ENCODE measurements around the gene GABBR2. TPM values are rescaled to one million over a fixed set of nuclear protein-coding genes. Genes with fewer than 3 reads are reported as not detected.

GABBR2 gene
- total RNA-seq, 1 experiment from 2014 or later = not detected

DNA sequence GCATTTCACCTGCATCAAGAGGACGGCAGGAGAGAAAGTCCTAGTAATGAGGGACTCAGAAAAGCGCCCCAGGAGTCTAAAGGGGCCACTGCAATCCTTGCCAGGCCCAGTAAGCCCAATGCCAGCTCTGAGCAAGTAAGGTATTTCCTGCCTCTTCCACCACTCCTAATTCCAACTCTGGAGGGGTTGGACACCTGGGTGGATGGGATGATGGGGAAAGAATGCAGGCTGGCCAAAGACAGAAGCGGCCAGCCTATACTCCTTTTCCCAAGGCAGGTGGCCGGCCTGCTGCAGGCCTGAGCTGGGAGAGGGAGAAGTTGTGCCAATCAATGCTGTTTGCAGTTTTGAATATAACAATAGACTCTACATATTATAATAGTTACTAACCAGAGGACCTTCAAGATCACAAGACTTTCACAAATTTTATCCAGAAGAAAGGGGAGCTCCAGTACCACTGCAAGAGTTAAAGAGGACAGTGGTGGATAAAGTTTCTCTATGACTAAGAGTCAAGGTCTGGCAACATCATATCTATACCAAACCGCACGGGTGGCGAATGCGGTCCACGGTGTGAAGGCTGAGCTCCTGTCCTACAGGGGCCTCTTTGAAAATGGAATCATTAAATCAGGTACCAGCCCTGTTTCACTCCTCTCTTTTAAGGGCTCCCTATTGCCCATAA lies 338.3 kb downstream of the GABBR2 start:
- DNase-seq (ENCODE audit: low read depth) = no peak

GRCh38 chr9:98369896-98370295 lies 338.8 kb downstream of the GABBR2 start:
- DNase-seq (ENCODE audit: low read depth) = no peak

GRCh38 chr9:98369471-98369870 lies 339.3 kb downstream of the GABBR2 start:
- DNase-seq (ENCODE audit: low read depth) = no peak

DNA sequence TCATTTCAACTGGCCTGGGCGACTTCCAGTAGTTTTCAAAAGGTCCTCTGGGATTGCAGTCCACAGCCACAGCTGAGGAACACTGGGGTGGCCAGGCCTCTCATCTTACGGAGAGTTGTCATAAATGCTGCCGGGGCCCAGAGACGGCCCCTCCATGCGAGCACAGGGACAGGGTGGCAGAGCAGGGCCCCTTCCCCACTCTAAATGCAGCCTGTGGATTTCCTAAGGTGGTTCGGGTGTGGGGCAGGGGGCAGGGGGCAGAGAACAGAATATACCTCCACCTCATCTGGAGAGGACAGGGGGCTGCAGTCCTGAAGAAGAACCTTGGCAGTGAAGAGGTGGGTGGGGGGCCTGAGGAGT lies 339.7 kb downstream of the GABBR2 start:
- DNase-seq (ENCODE audit: low read depth) = no peak

DNA sequence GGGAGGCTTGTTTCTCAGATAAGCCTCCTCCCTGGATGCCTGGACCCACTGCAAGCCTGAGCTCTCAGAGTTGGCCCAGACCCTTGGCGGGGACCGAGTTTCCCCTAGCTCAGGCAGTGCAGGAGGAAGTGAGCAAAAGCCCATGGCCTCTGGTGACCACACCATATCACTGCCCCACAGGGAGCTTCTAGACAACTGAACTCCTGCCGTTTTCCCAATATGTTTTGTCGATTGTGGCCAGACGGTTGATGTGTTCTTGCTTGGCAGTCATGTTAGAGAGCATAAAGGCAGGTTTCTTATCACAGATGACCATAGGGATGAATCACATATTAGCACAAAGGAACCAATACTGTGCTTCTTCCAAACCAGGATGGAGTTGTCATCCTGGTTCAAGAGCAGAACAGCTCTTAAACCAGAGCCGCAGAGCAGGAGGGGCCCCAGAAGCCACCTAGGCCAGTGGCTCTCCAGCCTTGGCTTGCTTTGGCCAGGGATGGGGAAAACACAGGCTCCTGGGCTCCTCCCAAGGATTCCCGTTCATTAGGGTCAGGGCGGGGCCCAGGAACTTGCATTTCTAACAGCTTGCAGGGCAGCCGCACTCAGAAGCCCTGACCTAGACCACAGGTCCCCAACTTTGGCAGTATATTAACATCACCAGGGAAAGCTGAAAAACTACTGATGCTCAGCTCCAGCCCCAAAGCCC lies 340.2 kb downstream of the GABBR2 start:
- DNase-seq (ENCODE audit: low read depth) = no peak

- DNase-seq (ENCODE audit: low read depth) = no peak
Observed at GRCh38 chr9:98367923-98368322, 340.8 kb downstream of the GABBR2 start.

DNA sequence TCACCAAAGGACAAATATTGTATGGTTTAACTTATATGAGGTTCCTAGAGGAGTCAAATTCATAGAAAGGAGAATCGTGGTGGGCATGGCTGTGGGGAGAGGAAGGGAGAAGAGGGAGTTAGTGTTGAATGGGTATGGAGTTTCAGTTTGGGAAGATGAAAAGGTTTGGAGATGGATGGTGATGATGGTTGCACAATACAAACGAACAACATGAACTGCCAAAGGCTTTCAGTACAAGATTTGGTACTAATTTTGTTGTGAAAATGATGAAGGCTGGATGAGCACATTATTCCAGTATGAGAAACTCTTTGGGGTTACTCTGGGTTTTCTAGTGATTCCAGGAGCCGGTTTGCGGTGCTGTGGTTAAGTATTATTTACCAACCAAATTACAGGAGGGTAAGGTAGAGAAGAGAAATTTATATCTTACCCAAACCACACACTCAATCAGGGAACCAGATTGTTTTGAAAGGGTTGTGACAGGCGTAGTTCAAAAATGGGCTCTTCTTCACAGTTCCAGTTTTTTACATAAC lies 341.3 kb downstream of the GABBR2 start:
- DNase-seq (ENCODE audit: low read depth) = no peak

DNA sequence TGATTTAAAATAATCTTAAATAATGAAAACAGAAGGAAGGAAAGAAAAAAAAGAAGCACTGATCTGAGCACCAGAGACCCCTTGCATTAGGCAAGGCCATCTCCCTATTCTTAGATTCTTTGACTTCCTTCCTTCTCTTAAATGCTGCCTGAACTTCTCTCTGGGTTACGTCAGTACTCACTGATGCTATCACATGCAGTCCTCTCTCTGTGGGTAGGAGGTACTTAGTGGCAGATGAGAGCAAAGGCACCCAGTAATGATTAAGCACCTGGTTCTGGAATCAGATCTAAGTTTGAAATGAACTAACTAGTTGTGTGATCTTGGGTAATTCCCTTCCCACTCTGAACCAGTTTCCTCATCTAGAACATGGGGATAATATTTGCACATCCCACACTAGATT lies 343.0 kb downstream of the GABBR2 start:
- DNase-seq (ENCODE audit: low read depth) = no peak

DNA sequence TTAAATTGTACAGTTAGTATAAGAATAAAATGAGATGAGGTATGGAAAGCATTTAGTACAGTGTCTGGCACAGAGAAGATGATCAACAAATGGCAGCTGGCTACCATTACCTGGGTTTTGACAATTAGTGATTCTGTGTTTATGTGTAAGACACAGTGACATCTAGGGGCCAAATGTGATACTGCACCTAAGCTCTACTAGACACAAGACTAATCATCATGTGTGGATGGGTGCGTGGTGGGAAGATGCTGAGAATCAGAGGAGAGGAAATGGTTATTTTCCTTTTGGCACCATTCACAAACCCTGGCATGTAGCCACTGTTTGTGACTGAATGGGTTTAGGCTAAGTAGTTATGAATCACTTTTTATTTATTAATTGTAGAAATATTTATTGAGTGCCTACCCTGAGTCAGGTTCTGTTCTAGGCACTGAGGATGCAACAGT lies 343.5 kb downstream of the GABBR2 start:
- DNase-seq (ENCODE audit: low read depth) = peak; percentile 38

- DNase-seq (ENCODE audit: low read depth) = no peak
Observed at GRCh38 chr9:98364086-98364485, 344.6 kb downstream of the GABBR2 start.

GRCh38 chr9:98363644-98364043 lies 345.1 kb downstream of the GABBR2 start:
- DNase-seq (ENCODE audit: low read depth) = no peak

GRCh38 chr9:98362624-98363252 lies 346.0 kb downstream of the GABBR2 start:
- no peak for DNase-seq (ENCODE audit: low read depth)

DNA sequence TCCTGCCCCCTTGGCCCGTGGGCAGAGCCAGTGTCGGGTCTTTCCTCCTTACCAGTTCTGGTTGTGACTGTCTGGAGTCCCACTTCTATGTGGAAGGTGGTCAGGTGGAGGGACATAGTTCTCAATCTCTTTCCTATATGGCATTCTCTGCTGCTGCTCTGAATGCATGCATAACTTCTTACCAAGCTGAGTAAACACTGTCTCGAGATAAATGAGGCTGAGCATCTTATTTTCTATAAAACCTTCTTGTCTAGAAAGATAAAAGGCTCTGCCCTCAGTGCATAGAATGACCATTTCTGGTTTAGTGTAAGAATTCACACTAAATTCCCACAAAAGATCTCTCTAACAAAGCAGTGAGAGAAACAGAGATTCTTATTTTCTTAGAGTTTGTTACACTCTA lies 347.1 kb downstream of the GABBR2 start:
- no peak for DNase-seq (ENCODE audit: low read depth)

DNA sequence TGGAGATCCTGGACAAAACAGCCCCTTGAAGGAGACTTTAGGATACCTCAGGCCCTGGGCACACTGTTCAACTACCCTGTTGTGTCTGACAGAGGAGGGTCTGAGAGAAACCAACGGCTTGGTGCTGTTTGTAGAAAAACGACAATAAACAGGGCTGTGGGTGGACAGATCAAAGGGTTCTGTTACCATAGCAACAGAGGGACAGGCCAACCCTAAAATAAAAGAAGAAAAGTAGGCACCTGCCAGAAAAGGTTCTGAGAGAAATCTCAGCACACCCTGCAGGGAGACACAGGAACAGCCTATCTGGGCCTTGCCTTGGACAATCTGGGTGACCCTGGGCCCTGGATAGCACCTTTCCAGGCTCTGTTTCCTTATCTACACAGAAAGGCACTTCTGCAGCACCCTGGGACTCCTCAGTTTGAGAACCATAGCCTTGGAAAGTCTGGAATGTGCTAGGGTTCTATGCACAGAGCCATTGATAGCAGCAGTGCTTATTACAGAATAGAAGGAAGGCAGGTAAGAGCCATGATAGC lies 348.5 kb downstream of the GABBR2 start:
- no peak for DNase-seq (ENCODE audit: low read depth)

- DNase-seq (ENCODE audit: low read depth) = no peak
Observed at GRCh38 chr9:98359569-98359968, 349.2 kb downstream of the GABBR2 start.

- peak; percentile 24 for DNase-seq (ENCODE audit: low read depth)
Observed at GRCh38 chr9:98357921-98358535, 350.7 kb downstream of the GABBR2 start.

DNA sequence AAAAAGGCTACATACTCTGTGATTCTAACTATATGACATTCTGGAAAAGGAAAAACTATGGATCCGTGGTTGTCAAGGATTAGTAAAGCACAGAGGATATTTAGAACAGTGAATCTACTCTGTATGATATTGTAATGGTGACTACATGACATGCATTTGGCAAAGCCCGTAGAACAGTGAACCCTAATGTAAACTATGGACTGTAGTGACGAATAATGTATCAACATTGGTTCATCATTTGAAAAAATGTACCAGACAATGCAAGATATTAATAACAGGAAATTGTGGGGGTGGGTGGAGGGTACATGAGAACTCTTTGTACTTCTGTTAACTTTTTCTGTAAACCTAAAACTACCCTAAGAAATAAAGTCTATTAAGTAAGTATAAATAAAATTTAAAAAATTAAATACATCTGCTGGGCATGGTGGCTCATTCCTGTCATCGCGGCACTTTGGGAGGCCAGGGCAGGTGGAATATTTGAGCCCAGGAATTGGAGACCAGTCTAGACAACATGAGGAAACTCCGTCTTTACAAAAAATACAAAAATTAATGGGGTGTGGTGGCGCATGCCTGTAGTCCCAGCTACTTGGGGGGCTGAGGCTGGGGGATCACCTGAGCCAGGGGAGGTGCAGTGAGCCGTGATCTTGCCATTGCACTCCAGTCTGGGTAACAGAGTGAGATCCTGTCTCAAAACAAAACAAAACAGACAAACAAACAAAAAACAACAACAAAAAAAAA lies 351.6 kb downstream of the GABBR2 start:
- no peak for DNase-seq (ENCODE audit: low read depth)

DNA sequence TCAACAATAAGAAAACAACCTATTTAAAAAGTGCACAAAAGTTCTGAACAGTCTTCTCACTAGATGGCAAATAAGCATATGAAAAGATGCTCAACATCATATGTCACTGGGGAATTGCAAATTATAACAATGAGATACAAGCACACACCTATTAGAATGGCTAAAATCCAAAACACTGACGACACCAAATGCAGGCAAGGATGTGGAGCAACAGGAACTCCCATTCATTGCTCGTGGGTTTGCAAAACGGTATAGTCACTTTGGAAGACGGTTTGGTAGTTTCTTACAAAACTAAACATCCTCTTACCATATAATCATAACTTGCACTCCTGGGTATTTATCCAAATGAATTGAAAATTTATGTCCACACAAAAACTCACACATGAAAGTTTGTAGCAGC lies 352.4 kb downstream of the GABBR2 start:
- no peak for DNase-seq (ENCODE audit: low read depth)

DNA sequence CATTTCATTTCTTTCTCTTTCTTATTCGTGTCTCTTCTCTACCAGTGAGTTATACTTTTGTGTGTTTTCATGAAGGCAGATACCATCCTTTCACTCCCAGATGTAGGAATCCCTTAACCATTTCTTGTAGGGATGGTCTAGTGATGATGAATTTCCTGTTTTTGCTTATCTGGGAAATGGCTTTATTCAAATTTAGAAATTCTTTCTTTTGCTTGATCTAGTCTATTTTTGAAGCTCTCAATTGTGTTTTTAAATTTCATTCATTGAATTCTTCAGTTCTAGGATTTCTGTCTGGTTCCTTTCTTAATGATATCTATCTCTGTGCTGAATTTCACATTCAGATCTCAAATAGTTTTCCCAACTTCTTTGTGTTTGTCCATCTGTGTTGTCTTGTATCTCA lies 357.4 kb downstream of the GABBR2 start:
- no peak for DNase-seq (ENCODE audit: low read depth)

GRCh38 chr9:98347642-98348041 lies 361.1 kb downstream of the GABBR2 start:
- no peak for DNase-seq (ENCODE audit: low read depth)

DNA sequence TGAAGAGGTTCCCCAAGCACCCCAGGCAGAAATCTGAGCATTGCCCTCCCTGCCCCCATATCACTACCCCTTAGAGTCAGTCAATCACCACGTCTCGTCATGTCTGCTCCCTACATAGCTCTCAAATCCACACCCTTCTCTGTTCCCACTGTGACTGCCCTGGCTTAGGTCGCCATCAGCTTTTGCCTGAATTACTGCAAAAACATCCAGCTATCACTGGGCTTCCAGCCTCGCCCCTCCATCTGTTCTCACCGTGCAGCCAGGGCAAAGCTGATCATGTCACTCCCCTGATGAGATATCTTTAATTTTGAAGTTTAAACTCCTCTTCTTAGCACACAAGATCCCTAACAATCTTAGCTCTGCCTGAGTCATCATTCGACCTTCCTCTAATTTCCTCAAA lies 363.7 kb downstream of the GABBR2 start:
- no peak for DNase-seq (ENCODE audit: low read depth)

DNA sequence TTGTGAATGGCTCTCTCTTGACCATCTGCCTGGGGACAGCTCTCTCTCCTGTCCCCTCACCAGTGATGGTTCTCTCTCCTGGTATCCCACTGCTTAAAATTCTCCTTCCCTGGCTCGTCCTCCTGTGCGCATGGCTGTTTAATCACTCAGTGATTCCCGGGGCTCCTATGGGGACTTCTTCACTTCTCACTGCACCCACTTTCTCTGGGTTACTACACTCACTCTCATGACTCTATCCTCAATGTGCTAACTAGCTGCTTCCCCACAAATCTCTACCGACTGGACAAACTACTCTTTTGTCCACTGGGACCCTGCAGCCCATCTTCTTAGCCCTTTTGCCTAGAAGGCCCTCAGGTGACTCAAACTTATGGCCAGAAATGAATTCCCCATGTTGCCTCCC lies 364.2 kb downstream of the GABBR2 start:
- DNase-seq (ENCODE audit: low read depth) = no peak
